CD4-positive, alpha-beta T cell (primary cell): Measurements from ENCODE around the gene SLC17A9. TPM values are rescaled to one million over a fixed set of nuclear protein-coding genes. Genes with fewer than 3 reads are reported as not detected.

Experiments used
- ATAC-seq: fragments of 200-7000 bp; cut with Tn5 transposase; one replicate; pipeline ENCODE4 v1.10.0; 2022; ENCODE audit warnings: mild to moderate bottlenecking; ENCODE audit not compliant: poor library complexity
- CTCF ChIA-PET: fragments of 350-600 bp; sonication (Branson Sonifier 250); formaldehyde crosslinking; loops from one replicate; lab custom pipeline; 2021; ENCODE audit warnings: antibody characterized with exemption, inconsistent platforms; lab: Charles Lee
- POLR2A ChIA-PET: fragments of 350-600 bp; sonication (Branson Sonifier 250); formaldehyde crosslinking; loops from one replicate; lab custom pipeline; 2021; ENCODE audit warnings: antibody characterized with exemption, inconsistent platforms; lab: Charles Lee
- DNase-seq, 14 experiments: peaks; one replicate each; pipeline ENCODE4 v3.0.0-alpha.2; 2013 to 2020; ENCODE audit warnings: mixed read lengths in 2 of 14
- H3K27ac ChIP-seq, 2 donors: one replicate each; pipeline versions ENCODE4 v1.5.1 to v1.7.0; 2013; ENCODE audit warnings: low read length in 2 of 2, low read depth in 1 of 2, mild to moderate bottlenecking in 1 of 2
- H3K27me3 ChIP-seq, 2 experiments: 1 replicate in 1 of 2; 2 replicates in 1 of 2; pipeline versions ENCODE4 v1.6.1 to v1.7.0; 2013; ENCODE audit warnings: low read length in 2 of 2, control low read depth in 1 of 2, mild to moderate bottlenecking in 1 of 2, moderate library complexity in 1 of 2; ENCODE audit not compliant: insufficient read depth in 2 of 2, control insufficient read depth in 1 of 2
- H3K36me3 ChIP-seq: one replicate; pipeline ENCODE4 v1.6.1; 2013; ENCODE audit warnings: low read length, control low read depth; ENCODE audit not compliant: insufficient read depth
- H3K4me1 ChIP-seq: one replicate; pipeline ENCODE4 v1.6.1; 2013; ENCODE audit warnings: low read length, control low read depth; ENCODE audit not compliant: insufficient read depth
- H3K4me3 ChIP-seq: one replicate; pipeline ENCODE4 v1.5.1; 2013; ENCODE audit warnings: mild to moderate bottlenecking, low read length, moderate library complexity
- H3K9me3 ChIP-seq, 2 experiments: 1 replicate in 1 of 2; 2 replicates in 1 of 2; pipeline versions ENCODE4 v1.6.1 to v1.7.0; 2013; ENCODE audit warnings: low read length in 2 of 2, mild to moderate bottlenecking in 2 of 2, control low read depth in 1 of 2, moderate library complexity in 1 of 2; ENCODE audit not compliant: control insufficient read depth in 1 of 2, insufficient read depth in 1 of 2
- H3K27ac Mint-ChIP-seq: one replicate; pipeline ENCODE4 v1.8.0; 2020; ENCODE audit warnings: mixed read lengths
- H3K27me3 Mint-ChIP-seq: one replicate; pipeline ENCODE4 v1.8.0; 2021; ENCODE audit warnings: mixed read lengths
- H3K36me3 Mint-ChIP-seq: one replicate; pipeline ENCODE4 v1.8.0; 2021; ENCODE audit warnings: low read depth, mixed read lengths
- H3K4me1 Mint-ChIP-seq: one replicate; pipeline ENCODE4 v1.8.0; 2021; ENCODE audit warnings: low read depth, mixed read lengths
- H3K4me3 Mint-ChIP-seq: one replicate; pipeline ENCODE4 v1.8.0; 2020; ENCODE audit warnings: mild to moderate bottlenecking, mixed read lengths
- H3K9me3 Mint-ChIP-seq: one replicate; pipeline ENCODE4 v1.8.0; 2020; ENCODE audit warnings: mixed read lengths
- CTCF ChIP-seq: fragments of 200-600 bp; IDR thresholded peaks from one replicate; pipeline ENCODE4 v1.8.0; 2022; ENCODE audit warnings: antibody characterized with exemption, mild to moderate bottlenecking
- intact Hi-C, 2 experiments: fragments of 100-400 bp; cut with DNase I in 1 of 2; cut with micrococcal nuclease in 1 of 2; formaldehyde crosslinking; loops; one replicate each; pipeline versions ENCODE4 v1.15.1 to v1.9.0; 2023 to 2025; cut with DNase I, micrococcal nuclease
- total RNA-seq, 174 experiments: library from RNA in 2 of 174; stranded (reverse) in 2 of 174; gene quantifications; one replicate each; pipeline ENCODE4 v1.2.3 and lab custom pipeline; 2021 to 2026

The SLC17A9 gene
- total RNA-seq, 2 experiments from 2014 or later: 3.5 to 5.5 TPM

GRCh38 chr20:62961799-62962198 lies 9.3 kb downstream of the SLC17A9 start:
- no peak overlapping the region for H3K27ac ChIP-seq
- no peaks in the 10 kb centered on the region for H3K36me3 ChIP-seq
- H3K27ac Mint-ChIP-seq: no peak overlapping the region
- no peak for TF ChIP-seq CTCF
- no peak overlapping the region for H3K4me3 ChIP-seq
- peaks cover 13% of the 10 kb centered on the region for H3K4me1 ChIP-seq
- DNase-seq (no peak), ATAC-seq (no peak)
- no peaks in the 10 kb centered on the region for H3K36me3 Mint-ChIP-seq
- H3K27me3 ChIP-seq: no peaks in the 10 kb centered on the region
- peaks cover 0 to 3% of the 10 kb centered on the region in 2 experiments for H3K9me3 ChIP-seq
- no peak overlapping the region for H3K4me3 Mint-ChIP-seq
- intact Hi-C loops: no loop called here
- H3K27me3 Mint-ChIP-seq: no peaks in the 10 kb centered on the region
- POLR2A ChIA-PET: interaction anchor here (1.1 kb wide), 1 partner anchor 74 kb away, joined by 3 read pairs; no protein-coding TSS in a partner anchor
- no peaks in the 10 kb centered on the region for H3K4me1 Mint-ChIP-seq
- CTCF ChIA-PET: no interaction called here
- H3K9me3 Mint-ChIP-seq: no peaks in the 10 kb centered on the region

- no peak overlapping the region for H3K4me3 ChIP-seq
- Mint-ChIP-seq H3K9me3 (no peaks in the 10 kb centered on the region), H3K27ac (no peak overlapping the region), H3K27me3 (no peaks in the 10 kb centered on the region), H3K4me3 (no peak overlapping the region), H3K36me3 (no peaks in the 10 kb centered on the region), H3K4me1 (no peaks in the 10 kb centered on the region)
- no peak overlapping the region for H3K27ac ChIP-seq
- TF ChIP-seq CTCF: no peak
- no peaks in the 10 kb centered on the region for H3K36me3 ChIP-seq
- ATAC-seq: no peak
- intact Hi-C loops: no loop called here
- CTCF ChIA-PET: no interaction called here
- no peak for DNase-seq
- peaks cover 0 to 3% of the 10 kb centered on the region in 2 experiments for H3K9me3 ChIP-seq
- H3K27me3 ChIP-seq: no peaks in the 10 kb centered on the region
- POLR2A ChIA-PET: interaction anchor here (1.1 kb wide), 1 partner anchor 75 kb away, joined by 3 read pairs; no protein-coding TSS in a partner anchor
- peaks cover 13% of the 10 kb centered on the region for H3K4me1 ChIP-seq
These were observed 9.8 kb downstream of the SLC17A9 start for GRCh38 chr20:62962221-62962879.

- no peak for TF ChIP-seq CTCF
- no peak overlapping the region for H3K27ac Mint-ChIP-seq
- no peaks in the 10 kb centered on the region for H3K36me3 ChIP-seq
- ATAC-seq: no peak
- H3K27me3 Mint-ChIP-seq: no peaks in the 10 kb centered on the region
- H3K27me3 ChIP-seq: no peaks in the 10 kb centered on the region
- H3K4me3 ChIP-seq: no peak overlapping the region
- no peaks in the 10 kb centered on the region for H3K36me3 Mint-ChIP-seq
- peaks cover 0 to 3% of the 10 kb centered on the region in 2 experiments for H3K9me3 ChIP-seq
- H3K27ac ChIP-seq: no peak overlapping the region
- intact Hi-C loops: no loop called here
- H3K4me3 Mint-ChIP-seq: no peak overlapping the region
- H3K9me3 Mint-ChIP-seq: no peaks in the 10 kb centered on the region
- DNase-seq: no peak
- H3K4me1 ChIP-seq: peaks cover 13% of the 10 kb centered on the region
- POLR2A ChIA-PET: interaction anchor here (1.1 to 2.6 kb wide), 2 partner anchors 9 to 75 kb away, joined by 3 to 6 read pairs; no protein-coding TSS in a partner anchor
- CTCF ChIA-PET: no interaction called here
- no peaks in the 10 kb centered on the region for H3K4me1 Mint-ChIP-seq
These were observed 10.5 kb downstream of the SLC17A9 start for GRCh38 chr20:62962891-62963613.
